HG03196 (cell line): ENCODE measurements around the gene RBM39.
A peak's percentile ranks its signal among the peaks of the same experiment; 100 is the strongest.
"Not testable (repeated sequence)": the region's sequence is repeated elsewhere in the genome, so short reads cannot be mapped to it uniquely, and the experiment has no call there.

Experiments used
- ATAC-seq: cut with Tn5 transposase; IDR thresholded peaks from one replicate; pipeline ENCODE4 v1.9.1; 2021; ENCODE audit not compliant: unreplicated experiment

Gene RBM39

DNA sequence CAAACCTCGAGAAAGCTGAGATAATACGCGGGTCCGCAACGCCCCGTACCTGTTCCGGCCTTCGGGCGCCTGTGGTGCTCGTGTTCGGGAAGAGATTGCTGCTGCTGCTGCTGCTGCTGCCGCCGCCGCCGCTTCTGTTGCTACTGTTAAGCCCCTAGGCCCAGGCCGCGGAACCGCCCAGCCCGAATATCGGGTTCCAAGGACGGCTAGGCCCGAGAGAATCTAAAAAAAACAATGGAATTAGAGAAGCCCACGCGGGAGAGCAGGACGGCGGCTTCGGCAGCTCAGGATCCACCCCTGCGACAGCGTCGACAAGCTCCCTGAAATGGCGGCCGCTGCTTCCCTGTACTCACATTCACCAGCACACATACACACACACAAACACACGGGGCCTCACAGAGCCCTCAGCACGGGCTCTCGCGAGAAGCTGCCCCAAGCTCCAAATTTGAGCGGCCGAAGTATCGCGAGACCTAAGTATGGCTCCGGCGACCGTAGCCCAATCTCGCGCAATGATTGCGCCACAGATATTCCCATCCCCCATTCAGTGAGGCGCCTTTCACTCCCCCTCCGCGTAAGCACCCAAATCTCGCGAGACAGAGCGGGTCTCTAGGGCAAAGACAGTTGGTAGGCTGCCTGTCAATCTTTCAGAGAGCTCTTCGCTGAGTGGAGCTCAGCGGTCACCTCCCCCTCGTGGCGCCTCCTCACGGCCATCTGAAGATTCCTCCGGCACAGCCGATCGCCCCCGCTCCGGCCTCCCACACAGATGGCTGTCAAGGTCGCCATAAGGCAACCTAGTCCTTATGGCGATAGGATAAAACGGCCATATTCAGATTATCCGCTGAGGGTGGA, at the start of gene RBM39:
RBM39 (minus strand) TSS at position 369 of the 849 bp plus-strand sequence. CDS start 1,386 bp downstream, outside the sequence.
- ATAC-seq = peak; percentile 88

DNA sequence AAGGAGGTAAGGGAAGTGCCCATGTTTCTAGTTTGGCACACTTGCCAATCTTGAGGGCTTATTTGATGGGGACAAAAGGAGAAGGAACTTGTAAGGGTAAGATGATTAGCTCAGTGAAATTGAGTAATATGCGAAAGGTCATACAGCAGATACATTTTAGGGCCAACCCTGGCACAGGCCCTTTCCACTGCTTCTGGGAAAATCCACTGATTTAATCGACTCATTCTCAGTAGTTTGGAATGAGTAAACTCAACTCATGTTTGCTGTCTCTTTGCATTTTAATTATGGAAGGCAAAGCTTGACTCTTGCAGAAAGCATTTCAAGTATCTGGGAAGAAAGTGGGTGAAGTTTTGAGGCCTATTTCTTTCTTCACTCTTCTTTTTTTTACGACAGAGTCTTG, 49.8 kb upstream of the RBM39 start:
- ATAC-seq = no peak

DNA sequence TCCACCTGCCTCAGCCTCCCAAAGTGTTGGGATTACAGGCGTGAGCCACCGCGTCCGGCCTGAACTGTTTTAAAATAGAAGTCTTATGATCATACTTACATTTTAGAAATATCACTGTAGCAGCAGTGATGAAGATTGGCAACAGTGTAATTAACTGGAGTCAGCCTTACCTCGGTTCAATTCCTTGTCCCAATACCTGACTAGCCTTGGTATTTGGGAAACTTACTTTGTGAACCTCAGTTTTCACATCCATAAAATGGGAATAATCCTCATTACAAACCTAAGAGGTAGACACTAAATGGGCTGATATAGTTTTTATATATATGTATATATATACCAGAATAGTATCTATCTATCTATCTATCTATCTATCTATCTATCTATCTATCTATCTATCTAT, 49.0 kb upstream of the RBM39 start:
- ATAC-seq = no peak

DNA sequence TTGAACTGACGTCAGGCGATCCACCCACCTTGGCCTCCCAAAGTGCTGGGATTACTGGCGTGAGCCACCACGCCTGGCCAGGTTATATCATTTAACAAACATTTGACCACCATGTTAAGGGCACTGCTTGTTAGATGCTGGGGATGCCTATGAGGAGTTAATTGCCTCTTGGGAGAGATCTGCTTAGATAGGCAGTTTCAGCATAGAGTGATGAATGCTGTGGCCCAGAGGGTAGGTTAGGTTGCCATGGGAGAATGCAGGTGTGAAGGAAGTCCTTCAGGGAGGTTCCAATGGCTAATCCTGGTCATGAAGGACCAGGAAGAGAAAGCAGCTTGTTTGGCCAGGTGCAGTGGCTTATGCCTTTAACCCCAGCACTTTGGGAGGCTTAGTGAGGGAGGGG, 46.7 kb upstream of the RBM39 start:
- no peak for ATAC-seq

DNA sequence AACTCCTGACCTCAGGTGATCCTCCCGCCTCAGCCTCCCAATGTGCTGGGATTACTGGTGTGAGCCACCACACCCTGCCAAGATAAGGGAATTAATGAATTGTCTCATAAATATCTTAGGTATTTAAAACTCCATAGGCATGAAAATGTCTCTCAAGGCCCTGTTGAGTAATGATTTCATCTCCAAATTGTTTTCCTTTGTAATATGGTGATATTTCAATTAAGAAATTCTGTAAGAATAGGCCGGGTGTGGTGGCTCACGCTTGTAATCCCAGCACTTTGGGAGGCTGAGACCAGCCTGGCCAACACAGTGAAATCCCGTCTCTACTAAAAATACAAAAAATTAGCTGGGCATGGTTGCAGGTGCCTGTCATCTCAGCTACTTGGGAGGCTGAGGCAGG, 43.5 kb upstream of the RBM39 start:
- not testable (repeated sequence) for ATAC-seq

DNA sequence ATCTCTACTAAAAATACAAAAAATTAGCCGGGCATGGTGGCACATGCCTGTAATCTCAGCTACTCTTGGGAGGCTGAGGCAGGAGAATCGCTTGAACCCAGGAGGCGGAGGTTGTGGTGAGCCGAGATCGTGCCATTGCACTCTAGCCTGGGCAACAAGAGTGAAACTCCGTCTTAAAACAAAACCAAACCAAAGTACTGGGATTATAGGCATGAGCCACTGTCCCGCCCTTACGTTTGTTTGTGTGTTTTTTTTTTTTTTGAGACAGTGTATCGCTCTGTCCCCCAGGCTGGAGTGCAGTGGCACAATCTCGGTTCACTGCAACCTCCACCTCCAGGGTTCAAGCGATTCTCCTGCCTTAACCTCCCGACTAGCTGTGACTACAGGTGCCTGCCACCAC, 41.8 kb upstream of the RBM39 start:
- not testable (repeated sequence) for ATAC-seq

DNA sequence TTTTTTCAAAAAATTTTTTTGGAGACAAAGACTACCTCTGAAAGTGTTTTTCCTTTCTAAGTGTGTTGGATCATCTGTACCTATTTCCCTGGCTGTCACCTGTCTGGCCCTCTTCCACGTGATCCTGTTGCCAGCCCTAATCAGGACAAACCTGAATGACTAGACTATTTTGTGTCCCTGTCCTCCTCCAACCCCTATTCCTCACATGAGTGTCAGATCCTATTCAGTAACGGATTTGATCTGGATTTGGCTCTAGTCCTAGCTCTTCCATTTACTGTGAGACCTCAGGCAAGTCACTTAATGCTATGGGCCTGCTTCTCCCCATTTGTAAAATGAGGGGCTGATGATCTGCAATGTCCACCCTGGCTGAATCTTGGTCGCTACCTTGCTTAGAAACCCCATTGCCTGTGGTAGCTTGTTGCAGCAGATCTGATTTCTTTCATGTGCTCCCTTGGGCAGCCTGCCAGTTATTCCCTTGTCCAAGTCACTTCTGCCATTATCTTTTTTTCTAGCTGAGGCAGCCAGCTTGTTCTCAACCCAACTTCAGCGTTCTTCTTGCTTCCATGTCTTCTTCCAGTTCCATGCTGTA, 34.5 kb upstream of the RBM39 start:
- no peak for ATAC-seq

DNA sequence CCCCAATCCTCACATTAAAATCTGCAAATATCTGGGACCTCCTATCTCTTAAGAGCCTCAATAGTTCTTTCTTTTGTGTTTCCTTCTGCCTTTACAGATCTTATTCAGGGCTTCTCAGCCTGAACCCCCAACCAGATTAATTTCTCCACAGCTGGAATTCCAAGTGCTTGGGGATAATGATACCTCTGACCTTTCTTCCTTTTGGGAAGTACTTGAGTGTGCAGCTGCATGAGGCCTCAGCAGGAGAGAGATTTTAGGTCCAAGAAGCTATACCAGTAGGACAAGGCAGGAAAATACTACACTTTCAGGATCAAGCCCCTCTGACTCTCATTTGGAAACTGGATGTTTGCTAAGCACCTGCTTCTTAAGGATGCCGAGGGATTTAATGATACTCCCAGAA, 32.3 kb upstream of the RBM39 start:
- ATAC-seq = no peak

DNA sequence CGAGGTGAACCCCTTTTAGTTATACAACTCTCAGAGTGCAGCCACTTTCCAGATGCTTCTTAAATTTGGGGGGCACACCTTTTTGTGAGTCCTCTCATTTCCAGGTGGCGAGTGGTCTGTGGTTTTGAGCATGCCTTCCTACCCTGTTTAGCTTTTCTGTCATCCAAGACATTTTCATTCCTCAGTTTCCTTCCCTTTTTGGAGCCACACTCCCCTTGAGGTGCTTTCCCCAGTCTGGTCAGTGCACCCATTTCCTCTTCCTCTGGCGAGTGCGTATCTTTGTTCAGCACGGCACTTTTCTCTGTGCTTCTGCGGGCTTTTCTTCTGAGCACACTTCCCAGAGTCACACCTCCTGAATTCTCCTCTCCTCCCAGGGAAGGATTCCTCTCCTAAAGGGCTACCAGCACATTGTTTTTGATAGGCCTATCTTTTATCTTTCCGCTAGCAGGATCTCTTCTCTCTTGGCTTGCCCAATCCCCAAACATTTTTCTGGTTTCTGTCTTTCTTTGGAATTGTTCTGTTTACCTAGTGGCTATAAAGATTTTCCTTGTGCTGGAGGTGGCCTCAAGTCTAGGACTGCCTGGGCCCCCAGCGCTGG, 31.2 kb upstream of the RBM39 start:
- ATAC-seq = no peak

DNA sequence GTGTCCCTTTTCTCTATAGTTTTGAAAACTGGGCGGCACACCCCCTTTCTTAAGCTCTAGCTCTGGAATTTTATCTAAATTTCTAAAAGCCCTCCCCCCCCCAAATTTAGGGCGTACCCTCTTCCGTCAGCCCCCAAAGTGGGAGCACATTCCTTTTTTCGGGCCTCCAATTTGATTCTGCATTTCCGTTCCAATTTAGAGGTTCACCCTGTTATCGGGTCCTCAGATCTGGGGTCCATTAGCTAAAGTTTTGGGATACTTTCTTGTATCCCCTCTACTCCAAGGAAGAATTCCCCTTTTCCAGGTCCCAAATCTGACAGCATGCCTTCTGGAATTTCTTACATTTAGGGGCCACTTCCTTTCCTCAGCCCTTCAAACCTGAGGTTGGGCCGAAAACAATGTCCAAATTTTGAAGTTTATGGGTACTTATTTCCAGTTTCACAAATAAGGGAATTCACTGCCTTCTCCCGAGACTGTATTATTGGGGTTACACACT, 30.6 kb upstream of the RBM39 start:
- ATAC-seq = no peak

DNA sequence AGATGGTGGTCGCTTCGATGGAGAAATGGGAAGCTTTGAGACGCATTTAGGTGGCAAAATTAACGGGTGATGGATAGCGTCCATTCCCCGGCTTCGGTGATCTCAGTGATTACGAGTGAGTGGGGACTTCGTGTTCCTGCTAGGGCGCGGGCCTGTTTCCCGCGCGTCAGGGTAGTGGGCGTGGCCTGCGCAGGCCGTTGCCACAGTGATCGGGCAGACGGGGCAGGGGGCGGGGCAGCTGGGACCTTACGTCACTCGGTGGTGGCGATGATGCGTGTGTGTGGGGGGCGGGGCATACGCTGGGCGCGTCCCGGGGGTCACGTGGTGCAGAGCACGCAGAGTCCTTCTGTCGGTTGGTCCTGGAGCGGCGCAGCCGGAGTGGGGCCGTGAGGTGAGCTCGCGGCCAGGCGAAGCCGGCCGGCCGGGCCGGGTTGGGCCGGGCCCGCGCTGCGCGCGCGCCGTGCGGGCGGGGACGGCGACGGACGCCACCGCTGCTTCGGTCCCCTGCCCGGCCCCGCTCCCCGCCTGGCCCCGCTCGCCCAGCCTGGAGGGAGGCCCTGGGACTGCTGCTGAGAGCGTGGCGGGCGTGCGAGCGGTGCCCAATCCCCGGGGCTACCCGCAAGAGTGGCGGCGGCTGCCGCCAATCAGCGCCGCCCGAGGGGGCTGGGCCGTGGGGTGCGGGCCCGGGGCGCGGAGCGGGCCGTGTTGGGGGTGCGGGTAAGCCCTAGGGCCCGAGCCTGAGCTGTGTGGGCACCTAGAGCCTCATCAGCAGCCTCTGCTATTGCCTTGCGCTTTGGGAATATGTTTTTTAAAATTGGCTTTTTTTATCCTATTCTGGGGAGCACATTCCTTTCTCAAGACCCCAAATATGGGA, 29.9 kb upstream of the RBM39 start, which contains the start of gene PHF20:
PHF20 (plus strand) TSS at position 327 of the 874 bp plus-strand sequence. CDS start 29,508 bp downstream, outside the sequence.
- ATAC-seq = peak; percentile 73

DNA sequence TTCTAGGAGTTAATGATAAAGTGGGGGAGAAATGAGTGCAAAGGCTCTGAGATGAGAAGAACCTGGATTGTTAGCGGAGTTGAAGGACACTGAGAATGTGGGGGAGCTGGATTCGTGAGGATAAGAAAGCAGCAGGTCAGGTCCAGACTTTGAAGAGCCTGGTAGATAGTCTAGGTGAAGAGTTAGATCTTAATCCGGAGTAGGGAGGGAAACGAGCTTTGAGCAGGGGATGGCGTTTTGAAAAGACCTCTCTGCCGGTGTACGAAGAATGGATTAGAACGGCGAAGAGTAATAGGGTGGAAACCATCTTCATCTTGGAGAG, 29.3 kb upstream of the RBM39 start:
- no peak for ATAC-seq

DNA sequence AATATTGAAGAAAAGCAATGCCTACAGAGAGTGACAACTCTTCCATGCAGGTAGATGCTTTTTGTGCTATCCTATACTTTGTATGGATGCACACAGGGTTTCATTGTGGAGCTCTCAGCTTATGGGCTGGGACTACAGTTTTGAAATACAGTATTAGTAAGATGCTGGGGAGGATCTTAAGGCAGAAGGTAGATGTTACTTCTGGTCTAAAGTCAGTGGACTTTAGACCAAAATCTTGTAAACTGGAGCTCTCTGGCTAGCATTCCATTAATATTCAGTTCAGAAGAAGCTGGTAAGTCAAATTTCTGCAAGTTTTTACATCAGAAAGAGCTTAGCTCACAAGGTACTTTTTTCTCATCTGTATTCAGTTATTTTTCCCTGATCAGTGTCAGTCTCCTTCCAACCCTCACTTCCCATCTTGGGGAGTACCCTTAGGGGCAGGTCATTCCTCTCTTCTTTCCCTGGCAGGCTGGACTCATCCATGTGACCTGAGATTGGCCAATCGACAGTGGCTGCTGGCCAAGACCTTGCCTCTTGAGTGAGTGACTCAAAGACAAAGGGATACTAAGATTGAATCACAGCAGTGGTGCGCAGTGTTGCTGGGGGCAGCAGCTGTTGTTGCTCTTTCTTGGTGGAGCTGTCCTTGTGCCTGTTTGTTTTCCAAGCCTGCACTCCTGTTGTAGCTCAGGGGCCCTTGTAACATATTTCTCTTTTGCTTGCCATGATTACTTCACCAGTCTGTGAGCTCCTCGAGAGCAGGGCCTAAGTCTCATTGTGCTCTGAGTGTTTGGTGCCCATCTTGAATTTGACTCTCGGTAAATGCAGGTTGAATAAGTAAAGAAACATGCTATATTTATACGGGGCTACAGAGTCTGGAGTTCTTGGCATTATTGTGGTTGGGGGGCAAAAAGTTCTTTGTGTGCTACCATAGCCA, 26.9 kb upstream of the RBM39 start:
- ATAC-seq = no peak

DNA sequence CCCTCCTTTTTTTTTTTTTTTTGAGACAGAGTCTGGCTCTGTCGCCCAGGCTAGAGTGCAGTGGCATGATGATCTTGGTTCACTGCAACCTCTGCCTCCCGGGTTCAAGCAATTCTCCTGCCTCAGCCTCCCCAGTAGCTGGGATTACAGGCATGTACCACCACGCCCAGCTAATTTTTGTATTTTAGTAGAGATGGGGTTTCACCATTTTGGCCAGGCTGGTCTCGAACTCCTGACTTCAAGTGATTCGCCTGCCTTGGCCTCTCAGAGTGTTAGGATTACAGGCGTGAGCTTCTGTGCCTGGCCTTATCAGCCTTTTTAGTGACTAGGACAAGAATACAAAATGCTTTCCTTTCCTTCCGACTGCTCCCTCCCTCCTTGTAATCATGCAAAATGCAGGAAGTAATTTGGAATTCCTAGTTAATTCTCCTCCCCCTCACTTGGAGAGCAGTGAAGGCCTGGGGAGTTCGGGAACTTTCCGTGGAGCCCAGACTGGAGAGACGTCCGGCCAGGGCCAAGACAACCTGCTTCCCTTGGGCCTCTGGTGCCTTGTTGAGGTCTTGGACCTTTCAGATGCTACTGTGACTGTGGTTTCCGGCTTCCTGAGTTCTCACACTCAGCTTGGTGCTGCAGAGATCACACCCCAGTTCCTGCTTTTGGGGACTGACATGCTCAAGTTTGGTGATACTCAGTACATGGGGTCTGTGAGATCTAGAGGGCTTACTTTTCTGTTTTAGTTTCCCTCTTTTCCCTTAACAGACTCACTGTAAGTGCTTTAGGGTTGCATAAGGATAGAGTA, 25.8 kb upstream of the RBM39 start:
- ATAC-seq = peak; percentile 45

DNA sequence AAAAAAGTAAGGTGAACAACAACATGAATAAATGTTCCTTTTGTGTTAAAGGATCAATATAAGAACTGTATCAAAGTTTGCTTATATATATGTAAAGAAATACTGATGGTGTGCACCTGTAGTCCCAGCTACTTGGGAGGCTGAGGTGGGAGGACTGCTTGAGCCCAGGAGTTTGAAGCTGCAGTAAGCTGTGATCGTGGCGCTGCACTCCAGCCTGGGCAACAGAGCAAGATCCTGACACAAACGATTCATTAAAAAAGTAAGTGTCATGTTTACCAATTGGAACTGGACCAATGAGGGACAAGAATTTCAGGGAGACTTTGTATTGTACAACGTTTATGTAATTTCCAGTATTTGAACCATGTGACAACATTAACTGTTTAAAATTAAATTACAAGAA, 24.8 kb upstream of the RBM39 start:
- ATAC-seq = no peak

DNA sequence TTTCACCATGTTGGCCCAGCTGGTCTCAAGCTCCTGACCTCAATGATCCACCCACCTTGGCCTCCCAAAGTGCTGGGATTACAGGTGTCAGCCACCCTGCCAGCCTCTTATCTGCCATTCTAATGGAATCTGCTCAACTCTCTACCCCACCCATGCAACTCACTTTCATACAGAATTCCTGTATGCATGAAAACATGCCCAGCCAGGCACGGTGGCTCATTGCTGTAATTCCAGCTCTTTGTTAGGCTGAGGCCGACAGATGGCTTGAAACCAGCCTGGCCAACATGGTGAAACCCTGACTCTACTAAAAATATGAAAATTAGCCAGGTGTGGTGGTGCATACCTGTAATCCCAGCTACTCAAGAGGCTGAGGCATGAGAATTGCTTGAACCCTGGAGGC, 22.9 kb upstream of the RBM39 start:
- not testable (repeated sequence) for ATAC-seq

DNA sequence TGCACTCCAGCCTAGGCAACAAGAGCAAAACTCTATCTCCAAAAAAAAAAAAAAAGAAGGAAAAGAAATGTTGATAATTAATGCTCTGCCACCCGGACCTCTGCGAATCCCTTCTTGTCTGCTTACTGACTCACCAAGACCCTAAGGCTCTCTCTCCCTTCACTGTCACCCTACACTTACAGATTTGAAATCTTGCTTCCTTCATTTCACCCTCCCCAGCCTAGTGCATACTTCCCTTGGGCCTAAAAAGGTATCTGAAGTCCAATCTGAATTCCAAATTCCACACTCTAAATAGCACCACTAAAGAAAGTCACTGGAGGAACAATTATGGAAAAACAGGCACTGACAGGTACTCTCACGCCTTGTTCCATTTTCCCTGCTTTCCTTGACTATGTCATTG, 20.4 kb upstream of the RBM39 start:
- no peak for ATAC-seq

DNA sequence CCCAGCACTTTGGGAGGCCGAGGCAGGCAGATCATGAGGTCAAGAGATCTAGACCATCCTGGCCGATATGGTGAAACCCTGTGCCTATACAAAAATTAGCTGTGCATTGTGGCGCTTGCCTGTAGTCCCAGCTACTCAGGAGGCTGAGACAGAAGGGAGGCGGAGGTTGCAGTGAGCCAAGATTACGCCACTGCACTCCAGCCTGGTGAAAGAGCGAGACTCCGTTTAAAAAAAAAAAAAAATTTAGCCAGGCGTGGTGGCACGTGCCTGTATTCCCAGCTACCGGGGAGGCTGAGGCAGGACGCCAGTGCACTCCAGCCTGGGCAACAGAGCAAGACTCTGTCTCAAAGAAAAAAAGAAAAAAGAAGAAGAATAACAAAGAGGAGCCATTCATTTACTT, 19.5 kb upstream of the RBM39 start:
- not testable (repeated sequence) for ATAC-seq

DNA sequence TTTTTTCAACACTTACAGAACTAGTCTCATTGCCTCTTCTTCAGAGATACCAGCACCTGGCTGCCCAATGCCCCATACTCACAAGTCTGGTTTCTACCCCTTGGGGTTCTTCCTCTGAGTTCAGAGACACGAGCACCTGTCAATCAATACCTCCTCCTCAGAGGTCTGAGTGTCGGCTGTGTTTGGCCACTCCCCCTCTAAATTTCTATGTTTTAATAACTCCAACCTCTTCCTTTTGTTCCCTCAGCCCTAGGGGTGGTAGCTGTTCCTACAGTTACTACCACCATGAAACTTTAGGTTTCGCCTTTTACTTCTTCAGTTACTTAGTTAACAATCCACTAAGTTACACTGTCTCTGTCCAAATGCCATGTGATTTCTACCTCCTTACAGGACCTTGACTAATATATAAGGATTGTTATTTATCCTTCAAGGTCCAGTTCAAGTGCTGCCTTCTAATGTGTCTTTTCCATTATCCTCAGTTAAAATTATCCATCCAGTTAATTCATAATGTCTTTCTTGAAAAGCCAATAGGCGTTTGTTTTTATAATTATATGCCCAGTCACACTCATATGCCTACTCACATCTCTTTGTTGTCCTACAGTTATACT, 15.1 kb upstream of the RBM39 start:
- ATAC-seq = no peak
